Neural crest cell (in vitro differentiated cells): Measurements from ENCODE around the gene RBBP8NL. TPM values are rescaled to one million over a fixed set of nuclear protein-coding genes. Genes with fewer than 3 reads are reported as not detected.

Experiments
- DNase-seq: peaks from one replicate; pipeline ENCODE4 v3.0.0; 2021; ENCODE audit warnings: low read depth, mixed read lengths, low spot score
- H3K27ac Mint-ChIP-seq: one replicate; pipeline ENCODE4 v1.8.0; 2021; ENCODE audit warnings: mild to moderate bottlenecking, mixed read lengths; ENCODE audit not compliant: unreplicated experiment
- H3K27me3 Mint-ChIP-seq: 2 replicates; pipeline ENCODE4 v1.8.0; 2021; ENCODE audit warnings: low read depth, mild to moderate bottlenecking, mixed read lengths
- H3K36me3 Mint-ChIP-seq: 2 replicates; pipeline ENCODE4 v1.8.0; 2021; ENCODE audit warnings: low read depth, mild to moderate bottlenecking, mixed read lengths
- H3K4me1 Mint-ChIP-seq: 2 replicates; pipeline ENCODE4 v1.8.0; 2021; ENCODE audit warnings: mixed read lengths
- H3K4me3 Mint-ChIP-seq: one replicate; pipeline ENCODE4 v1.8.0; 2021; ENCODE audit warnings: mild to moderate bottlenecking, mixed read lengths
- H3K9me3 Mint-ChIP-seq: 2 replicates; pipeline ENCODE4 v1.8.0; 2021; ENCODE audit warnings: mixed read lengths
- CTCF ChIP-seq: fragments of 200-600 bp; sonication (generic); conservative IDR thresholded peaks from 2 replicates; pipeline ENCODE4 v1.5.0; 2021; ENCODE audit warnings: antibody characterized with exemption, mild to moderate bottlenecking
- total RNA-seq: library from RNA; stranded (reverse); gene quantifications from 2 replicates; pipeline ENCODE4 v1.2.1, GENCODE V29; 2021

Gene RBBP8NL
- total RNA-seq, 1 donor from 2014 or later, result not detected

GRCh38 chr20:62451970-62452369 lies 24.6 kb upstream of the RBBP8NL start:
- Mint-ChIP-seq H3K4me3 (no peak overlapping the region), H3K27ac (no peak overlapping the region), H3K9me3 (no peaks in the 10 kb centered on the region), H3K4me1 (peaks cover 26% of the 10 kb centered on the region), H3K36me3 (no peaks in the 10 kb centered on the region), H3K27me3 (no peaks in the 10 kb centered on the region)
- no peak for TF ChIP-seq CTCF
- no peak for DNase-seq

- no peak for DNase-seq
- Mint-ChIP-seq H3K27me3 (no peaks in the 10 kb centered on the region), H3K9me3 (no peaks in the 10 kb centered on the region), H3K36me3 (no peaks in the 10 kb centered on the region), H3K4me3 (no peak overlapping the region), H3K4me1 (peaks cover 24% of the 10 kb centered on the region), H3K27ac (no peak overlapping the region)
- TF ChIP-seq CTCF, result no peak
These were observed 23.9 kb upstream of the RBBP8NL start for GRCh38 chr20:62451156-62451767.

GRCh38 chr20:62449951-62450691 lies 22.8 kb upstream of the RBBP8NL start:
- Mint-ChIP-seq H3K9me3 (no peaks in the 10 kb centered on the region), H3K36me3 (no peaks in the 10 kb centered on the region), H3K27me3 (no peaks in the 10 kb centered on the region), H3K4me3 (no peak overlapping the region), H3K4me1 (peaks cover 21% of the 10 kb centered on the region), H3K27ac (no peak overlapping the region)
- TF ChIP-seq CTCF, result no peak
- DNase-seq, result no peak

- Mint-ChIP-seq H3K36me3 (no peaks in the 10 kb centered on the region), H3K4me1 (peaks cover 21% of the 10 kb centered on the region), H3K27me3 (no peaks in the 10 kb centered on the region), H3K4me3 (no peak overlapping the region), H3K9me3 (no peaks in the 10 kb centered on the region), H3K27ac (no peak overlapping the region)
- DNase-seq, result peak; percentile 57
- TF ChIP-seq CTCF, result no peak
These were observed 21.4 kb upstream of the RBBP8NL start for GRCh38 chr20:62448788-62449187.

GRCh38 chr20:62448038-62448437 lies 20.7 kb upstream of the RBBP8NL start:
- H3K4me1 Mint-ChIP-seq, result peaks cover 21% of the 10 kb centered on the region
- no peak for TF ChIP-seq CTCF

More at GRCh38 chr20:62448038-62448437, 20.7 kb upstream of the RBBP8NL start:
- Mint-ChIP-seq H3K36me3 (no peaks in the 10 kb centered on the region), H3K9me3 (no peaks in the 10 kb centered on the region), H3K4me3 (no peak overlapping the region), H3K27ac (no peak overlapping the region), H3K27me3 (no peaks in the 10 kb centered on the region)
- DNase-seq, result no peak
